ENCODE data around the gene PLCB1. TPM values are rescaled to one million over a fixed set of nuclear protein-coding genes. Genes with fewer than 3 reads are reported as not detected.

Gene PLCB1
- total and polyA plus RNA-seq, 10 of the 15 experiments (the other 5 are each of a cell fraction or from before 2014, with no cell fraction given), result 0.05 to 5.3 (median 0.17) TPM; not detected in 1

DNA sequence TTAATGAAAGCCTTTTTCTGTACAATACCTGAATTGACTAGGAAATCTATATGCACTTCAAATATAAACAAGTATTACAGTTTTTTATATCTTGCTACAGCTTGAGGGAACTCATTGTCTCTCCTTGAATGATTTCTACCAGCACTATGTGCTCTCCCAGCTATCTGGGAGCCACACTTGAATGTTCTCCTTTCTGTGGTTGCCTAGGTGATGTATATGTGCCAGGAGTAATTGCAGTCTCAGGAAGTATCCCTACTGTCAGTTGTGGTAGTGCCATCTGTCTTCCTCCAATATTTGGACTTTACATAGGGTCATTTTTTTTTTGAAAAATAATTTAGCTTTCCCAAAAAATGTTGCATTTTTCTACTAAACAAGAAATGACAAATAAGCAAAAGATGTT is 648.8 kb downstream of the PLCB1 start:
- Histone ChIP-seq H3K4me2 (ENCODE audit: control insufficient read depth, insufficient read depth) (no peak overlapping the region), H2AFZ (ENCODE audit: control insufficient read depth, low read depth, low read length) (no peak overlapping the region), H3K27me3 (replicated peaks in 1 of 2; ENCODE audit: control insufficient read depth in 2 of 2, insufficient read depth in 2 of 2, low read length in 1 of 2) (no peaks in the 10 kb centered on the region), H3K4me1 (ENCODE audit: control insufficient read depth, insufficient read depth, low read length) (no peaks in the 10 kb centered on the region), H3K79me2 (ENCODE audit: control insufficient read depth, insufficient read depth, low read length) (no peaks in the 10 kb centered on the region), H3K9me3 (replicated peaks; ENCODE audit: control insufficient read depth, insufficient read depth, low read length) (no peaks in the 10 kb centered on the region), H3K36me3 (ENCODE audit: control insufficient read depth in 2 of 2, insufficient read depth in 2 of 2, low read length in 1 of 2) (no peaks in the 10 kb centered on the region), H4K20me1 (ENCODE audit: control insufficient read depth, insufficient read depth) (no peaks in the 10 kb centered on the region), H3K27ac (ENCODE audit: control insufficient read depth, insufficient read depth) (no peak overlapping the region), H3K4me3 (no peak overlapping the region), H3K9ac (ENCODE audit: control insufficient read depth, insufficient read depth, low read length) (no peak overlapping the region)
- intact Hi-C loops (cut with micrococcal nuclease; ENCODE audit: unreplicated experiment) (no loop called here), in situ Hi-C loops (cut with MboI) (no loop called here)
- DNase-seq (ENCODE audit: low read depth, low spot score) (no peak), ATAC-seq (no peak), FAIRE-seq (no peak)
- BruUV-seq (replicated peaks), result no TSS peak
- RAD21 ChIA-PET (ENCODE audit: unreplicated experiment), result no interaction called here
- CTCF ChIA-PET, result interaction anchor here (1.2 to 1.5 kb wide), 3 partner anchors 8 to 21 kb away, joined by 3 to 4 read pairs (median 4); no protein-coding TSS in a partner anchor
- no peak for TF ChIP-seq TAF1 (IDR thresholded peaks at IDR 0.05; ENCODE audit: borderline replicate concordance, low read depth, low read length)
- TF ChIP-seq SREBF1 (IDR thresholded peaks at IDR 0.05; ENCODE audit: low read length), result no peak
- TF ChIP-seq ZNF24 (IDR thresholded peaks at IDR 0.05), result no peak
- no peak for TF ChIP-seq RCOR1 (conservative IDR thresholded peaks at IDR 0.05; ENCODE audit: low read depth, low read length)
- no peak for TF ChIP-seq RUNX3 (IDR thresholded peaks at IDR 0.05; ENCODE audit: low read length)
- TF ChIP-seq, protein P1, sequence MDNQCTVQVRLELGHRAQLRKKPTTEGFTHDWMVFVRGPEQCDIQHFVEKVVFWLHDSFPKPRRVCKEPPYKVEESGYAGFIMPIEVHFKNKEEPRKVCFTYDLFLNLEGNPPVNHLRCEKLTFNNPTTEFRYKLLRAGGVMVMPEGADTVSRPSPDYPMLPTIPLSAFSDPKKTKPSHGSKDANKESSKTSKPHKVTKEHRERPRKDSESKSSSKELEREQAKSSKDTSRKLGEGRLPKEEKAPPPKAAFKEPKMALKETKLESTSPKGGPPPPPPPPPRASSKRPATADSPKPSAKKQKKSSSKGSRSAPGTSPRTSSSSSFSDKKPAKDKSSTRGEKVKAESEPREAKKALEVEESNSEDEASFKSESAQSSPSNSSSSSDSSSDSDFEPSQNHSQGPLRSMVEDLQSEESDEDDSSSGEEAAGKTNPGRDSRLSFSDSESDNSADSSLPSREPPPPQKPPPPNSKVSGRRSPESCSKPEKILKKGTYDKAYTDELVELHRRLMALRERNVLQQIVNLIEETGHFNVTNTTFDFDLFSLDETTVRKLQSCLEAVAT (IDR thresholded peaks at IDR 0.05), result no peak
- no peak for TF ChIP-seq GABPA (IDR thresholded peaks at IDR 0.05; ENCODE audit: low read depth)
- TF ChIP-seq, protein P2, sequence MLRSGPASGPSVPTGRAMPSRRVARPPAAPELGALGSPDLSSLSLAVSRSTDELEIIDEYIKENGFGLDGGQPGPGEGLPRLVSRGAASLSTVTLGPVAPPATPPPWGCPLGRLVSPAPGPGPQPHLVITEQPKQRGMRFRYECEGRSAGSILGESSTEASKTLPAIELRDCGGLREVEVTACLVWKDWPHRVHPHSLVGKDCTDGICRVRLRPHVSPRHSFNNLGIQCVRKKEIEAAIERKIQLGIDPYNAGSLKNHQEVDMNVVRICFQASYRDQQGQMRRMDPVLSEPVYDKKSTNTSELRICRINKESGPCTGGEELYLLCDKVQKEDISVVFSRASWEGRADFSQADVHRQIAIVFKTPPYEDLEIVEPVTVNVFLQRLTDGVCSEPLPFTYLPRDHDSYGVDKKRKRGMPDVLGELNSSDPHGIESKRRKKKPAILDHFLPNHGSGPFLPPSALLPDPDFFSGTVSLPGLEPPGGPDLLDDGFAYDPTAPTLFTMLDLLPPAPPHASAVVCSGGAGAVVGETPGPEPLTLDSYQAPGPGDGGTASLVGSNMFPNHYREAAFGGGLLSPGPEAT (IDR thresholded peaks at IDR 0.05; ENCODE audit: low read depth), result no peak
- TF ChIP-seq, protein P3, sequence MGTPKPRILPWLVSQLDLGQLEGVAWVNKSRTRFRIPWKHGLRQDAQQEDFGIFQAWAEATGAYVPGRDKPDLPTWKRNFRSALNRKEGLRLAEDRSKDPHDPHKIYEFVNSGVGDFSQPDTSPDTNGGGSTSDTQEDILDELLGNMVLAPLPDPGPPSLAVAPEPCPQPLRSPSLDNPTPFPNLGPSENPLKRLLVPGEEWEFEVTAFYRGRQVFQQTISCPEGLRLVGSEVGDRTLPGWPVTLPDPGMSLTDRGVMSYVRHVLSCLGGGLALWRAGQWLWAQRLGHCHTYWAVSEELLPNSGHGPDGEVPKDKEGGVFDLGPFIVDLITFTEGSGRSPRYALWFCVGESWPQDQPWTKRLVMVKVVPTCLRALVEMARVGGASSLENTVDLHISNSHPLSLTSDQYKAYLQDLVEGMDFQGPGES (IDR thresholded peaks at IDR 0.05), result no peak
- no peak for TF ChIP-seq ETV6 (conservative IDR thresholded peaks at IDR 0.05 in 1 of 2, IDR thresholded peaks at IDR 0.05 in 1 of 2; ENCODE audit: borderline replicate concordance in 1 of 2, low read depth in 1 of 2)
- TF ChIP-seq WRNIP1 (IDR thresholded peaks at IDR 0.05; ENCODE audit: borderline replicate concordance, low read depth, low read length), result no peak
- no peak for TF ChIP-seq TCF7 (IDR thresholded peaks at IDR 0.05; ENCODE audit: borderline replicate concordance)
- TF ChIP-seq IKZF1 (conservative IDR thresholded peaks at IDR 0.05), result no peak
- no peak for TF ChIP-seq RAD51 (IDR thresholded peaks at IDR 0.05)
- no peak for TF ChIP-seq CREB1 (IDR thresholded peaks at IDR 0.05; ENCODE audit: low read depth)
- no peak for TF ChIP-seq ZNF384 (IDR thresholded peaks at IDR 0.05; ENCODE audit: borderline replicate concordance, low read depth, low read length)
- TF ChIP-seq, protein P4, sequence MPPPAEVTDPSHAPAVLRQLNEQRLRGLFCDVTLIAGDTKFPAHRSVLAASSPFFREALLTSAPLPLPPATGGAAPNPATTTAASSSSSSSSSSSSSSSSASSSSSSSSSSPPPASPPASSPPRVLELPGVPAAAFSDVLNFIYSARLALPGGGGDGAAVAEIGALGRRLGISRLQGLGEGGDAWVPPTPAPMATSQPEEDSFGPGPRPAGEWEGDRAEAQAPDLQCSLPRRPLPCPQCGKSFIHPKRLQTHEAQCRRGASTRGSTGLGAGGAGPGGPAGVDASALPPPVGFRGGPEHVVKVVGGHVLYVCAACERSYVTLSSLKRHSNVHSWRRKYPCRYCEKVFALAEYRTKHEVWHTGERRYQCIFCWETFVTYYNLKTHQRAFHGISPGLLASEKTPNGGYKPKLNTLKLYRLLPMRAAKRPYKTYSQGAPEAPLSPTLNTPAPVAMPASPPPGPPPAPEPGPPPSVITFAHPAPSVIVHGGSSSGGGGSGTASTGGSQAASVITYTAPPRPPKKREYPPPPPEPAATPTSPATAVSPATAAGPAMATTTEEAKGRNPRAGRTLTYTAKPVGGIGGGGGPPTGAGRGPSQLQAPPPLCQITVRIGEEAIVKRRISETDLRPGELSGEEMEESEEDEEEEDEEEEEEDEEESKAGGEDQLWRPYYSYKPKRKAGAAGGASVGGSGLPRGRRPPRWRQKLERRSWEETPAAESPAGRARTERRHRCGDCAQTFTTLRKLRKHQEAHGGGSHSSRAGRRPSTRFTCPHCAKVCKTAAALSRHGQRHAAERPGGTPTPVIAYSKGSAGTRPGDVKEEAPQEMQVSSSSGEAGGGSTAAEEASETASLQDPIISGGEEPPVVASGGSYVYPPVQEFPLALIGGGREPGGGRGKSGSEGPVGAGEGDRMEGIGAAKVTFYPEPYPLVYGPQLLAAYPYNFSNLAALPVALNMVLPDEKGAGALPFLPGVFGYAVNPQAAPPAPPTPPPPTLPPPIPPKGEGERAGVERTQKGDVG (CRISPR knock-in tag; IDR thresholded peaks at IDR 0.05), result no peak
- TF ChIP-seq YBX1 (IDR thresholded peaks at IDR 0.05), result no peak
- TF ChIP-seq POLR2A (IDR thresholded peaks at IDR 0.05; ENCODE audit: low read depth, low read length), result no peak
- POLR2A ChIA-PET, result no interaction called here
- SMC1A ChIA-PET (ENCODE audit: uncharacterized antibody, unreplicated experiment), result no interaction called here
